CD4-positive, alpha-beta T cell treated with Interferon alpha-2 for 1 hour (primary cell): Measurements from ENCODE around the gene SH3TC2.

Experiments
- DNase-seq, 2 donors: peaks; one replicate each; pipeline ENCODE4 v3.0.0-alpha.2; 2020 to 2022

The SH3TC2 gene

GRCh38 chr5:148967783-148968182 lies 95.1 kb downstream of the SH3TC2 start:
- DNase-seq, result no peak

GRCh38 chr5:148966938-148967337 lies 95.9 kb downstream of the SH3TC2 start:
- DNase-seq, result no peak

- DNase-seq, result no peak
Observed at GRCh38 chr5:148966348-148966747, 96.5 kb downstream of the SH3TC2 start.

DNA sequence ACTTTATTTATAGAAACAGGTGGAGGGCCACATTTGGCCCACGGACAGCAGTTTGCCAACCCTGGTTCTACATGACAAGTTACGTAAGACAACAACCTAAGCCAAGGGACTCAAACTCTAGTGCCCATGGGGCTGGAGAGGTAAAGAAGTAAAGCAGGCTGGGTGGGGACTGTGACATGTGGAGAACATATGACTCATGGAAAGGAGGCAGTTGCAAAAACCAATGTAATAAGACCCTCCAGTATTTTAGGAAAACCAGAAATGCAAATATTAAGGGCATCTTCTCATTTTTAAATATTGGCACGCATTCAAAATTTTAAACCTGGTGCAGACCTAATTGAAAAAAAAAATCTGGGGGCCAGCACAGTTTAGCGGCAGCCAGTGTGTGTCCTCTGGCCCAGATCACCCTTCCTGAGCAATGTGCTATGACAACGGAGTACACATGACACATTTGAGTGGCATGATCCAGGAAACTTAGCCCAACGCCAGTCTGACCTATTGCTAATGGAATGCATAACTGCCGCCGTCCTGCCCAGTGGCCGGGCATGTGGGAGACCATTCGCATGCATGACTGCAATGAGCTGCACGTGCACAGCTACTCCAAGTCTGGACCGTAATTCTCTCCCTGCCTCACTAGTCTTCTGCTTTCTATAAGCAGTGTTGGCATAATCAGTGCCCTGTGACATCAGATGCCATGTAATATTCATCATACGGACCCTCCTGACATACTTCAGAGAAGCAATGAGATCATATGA lies 97.2 kb downstream of the SH3TC2 start:
- DNase-seq, result no peak

DNA sequence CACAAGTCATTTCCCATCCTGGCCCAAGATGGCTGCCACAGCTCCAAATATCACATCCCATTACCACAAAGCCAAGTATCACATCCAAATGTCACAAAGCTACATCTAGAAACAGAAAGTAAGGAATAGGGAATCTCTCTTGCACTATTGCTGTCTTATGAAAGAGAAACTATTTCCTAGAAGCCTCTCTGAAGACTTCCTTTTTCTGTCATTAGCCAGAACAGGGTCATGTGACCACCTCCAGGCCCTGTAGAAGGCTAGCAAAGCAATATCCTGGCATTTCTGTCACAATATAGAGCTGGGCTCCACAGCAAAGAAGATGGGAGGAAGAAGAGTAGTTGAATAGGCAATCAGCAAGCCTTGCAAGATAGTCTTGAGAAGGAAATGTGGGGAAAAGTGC lies 99.2 kb downstream of the SH3TC2 start:
- DNase-seq, result peak; percentile 15 to 26

GRCh38 chr5:148962761-148963324 lies 100.0 kb downstream of the SH3TC2 start:
- DNase-seq, result no peak

DNA sequence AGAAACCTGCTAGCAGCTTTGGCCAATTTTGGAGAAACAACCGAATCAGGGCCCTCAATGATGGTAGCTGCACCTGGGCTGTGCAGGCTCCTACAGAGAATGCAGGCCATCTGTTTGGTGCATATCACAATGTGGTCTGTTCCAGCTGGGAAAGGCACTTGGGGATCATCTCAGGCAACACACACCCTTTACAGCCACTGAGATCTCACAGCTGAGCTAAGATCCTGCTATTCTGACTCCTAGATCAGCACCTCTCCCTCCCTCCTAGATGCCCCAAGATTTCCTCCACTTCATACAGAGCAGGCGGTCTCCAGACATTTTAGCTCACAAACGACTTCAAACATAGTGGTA lies 100.7 kb downstream of the SH3TC2 start:
- no peak for DNase-seq

- no peak for DNase-seq
Observed at GRCh38 chr5:148961261-148962199, 101.3 kb downstream of the SH3TC2 start.

DNA sequence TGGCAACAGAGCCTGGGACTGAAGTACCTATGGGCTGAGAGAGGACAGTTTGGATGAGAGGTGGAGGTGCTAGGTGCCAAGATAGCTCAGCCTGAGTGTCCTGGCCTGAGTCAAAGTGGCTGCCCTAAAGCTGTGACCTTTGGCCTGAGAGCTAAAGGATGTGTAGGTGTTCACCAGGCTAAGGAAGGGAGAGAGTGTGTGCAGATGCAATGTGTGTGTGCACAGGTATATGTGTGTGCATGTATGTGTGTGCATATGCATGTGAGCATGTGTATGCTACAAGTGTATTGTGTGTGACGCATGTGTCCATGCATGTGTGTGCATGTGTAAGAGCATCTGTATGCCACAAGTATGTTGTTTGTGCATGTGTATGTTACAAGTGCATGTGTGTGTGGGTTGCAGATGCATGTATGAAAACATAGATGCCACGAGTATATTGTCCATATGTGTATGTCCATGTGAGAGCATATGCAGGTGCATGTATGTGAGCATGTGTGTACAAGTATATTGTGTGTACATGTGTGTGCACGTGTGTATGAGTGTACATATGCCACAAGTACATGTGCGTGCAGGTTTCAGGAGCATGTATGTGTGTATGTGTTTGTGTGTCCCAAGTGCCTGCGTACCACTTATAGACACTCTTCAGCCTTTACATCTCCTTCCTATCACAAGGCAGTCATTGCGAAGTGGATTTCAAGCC lies 102.6 kb downstream of the SH3TC2 start:
- no peak for DNase-seq

DNA sequence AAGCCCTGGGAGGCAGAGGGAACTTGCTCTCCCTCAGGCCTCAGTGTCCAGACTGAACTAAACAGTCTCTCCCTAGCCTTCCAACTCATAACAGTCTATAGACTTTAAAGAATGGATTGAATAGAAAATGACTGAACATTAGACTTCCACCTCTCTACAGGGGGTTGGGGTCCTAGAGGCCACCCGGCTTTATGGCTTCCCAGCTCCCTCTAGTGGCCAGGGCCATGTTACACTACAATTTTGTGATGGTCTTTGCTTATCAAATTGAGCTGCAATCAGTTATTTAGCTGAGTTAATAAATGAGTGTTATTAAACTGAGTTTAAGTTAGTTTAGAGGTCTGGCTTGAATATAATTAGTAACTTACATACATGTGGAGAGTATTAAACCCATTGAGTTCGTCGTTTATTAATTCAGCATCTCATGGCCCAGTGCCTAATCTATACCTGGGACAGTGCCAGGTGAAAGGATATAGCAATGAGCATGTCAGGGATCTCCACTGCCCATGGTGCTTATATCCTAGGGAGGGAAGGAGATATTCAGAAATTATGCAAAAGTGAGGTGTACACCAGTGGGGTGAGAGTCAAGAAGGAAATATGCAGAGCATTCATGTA lies 105.2 kb downstream of the SH3TC2 start:
- peak; percentile 46 to 62 for DNase-seq

DNA sequence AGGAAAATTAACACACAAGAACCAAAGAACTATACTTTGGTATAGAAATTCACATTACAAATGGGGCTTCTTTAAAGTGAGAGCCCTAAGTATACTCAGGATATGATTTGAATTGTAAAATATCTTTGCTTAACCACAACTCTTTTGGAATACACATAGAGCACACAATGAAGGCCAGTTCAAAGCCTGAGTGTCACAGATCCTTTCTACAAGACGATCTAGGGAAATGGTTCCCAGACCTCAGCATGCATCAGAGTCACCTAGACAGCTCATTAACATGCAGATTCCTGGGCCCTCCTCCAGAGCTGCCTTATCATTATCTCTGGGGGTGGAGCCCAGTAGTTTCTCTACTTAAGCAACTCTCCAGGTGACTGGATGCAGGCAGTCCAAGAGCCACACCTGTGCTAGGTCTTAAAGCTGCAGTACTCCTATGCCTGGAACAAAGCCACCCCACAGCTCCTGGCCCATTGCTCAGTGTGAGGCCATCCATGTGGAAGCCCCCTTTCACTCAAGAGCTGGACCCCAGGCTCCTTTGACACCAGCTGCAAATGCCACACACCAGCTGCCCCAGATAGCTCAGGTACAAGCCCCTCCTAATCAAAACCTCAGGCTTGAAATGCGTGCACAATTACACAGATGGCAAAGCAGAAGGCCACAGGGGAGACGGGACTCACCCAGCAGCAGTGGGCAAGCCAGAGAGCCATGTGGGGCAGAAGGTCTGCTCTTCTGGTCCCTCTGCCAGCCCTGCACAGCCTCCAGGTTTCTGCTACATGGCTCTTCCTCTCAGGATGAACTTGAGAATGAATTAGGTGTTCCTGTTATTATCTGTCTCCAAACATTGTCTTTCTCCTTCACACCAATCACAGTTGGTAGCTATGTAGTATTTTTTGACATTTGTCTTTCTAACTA lies 106.1 kb downstream of the SH3TC2 start:
- no peak for DNase-seq
